ENCODE results near the gene C9orf153. TPM values are rescaled to one million over a fixed set of nuclear protein-coding genes. Genes with fewer than 3 reads are reported as not detected.

C9orf153 gene
- total and polyA plus RNA-seq, 2 of the 13 experiments (the other 11 are each of a cell fraction or from before 2014, with no cell fraction given): 0.17 to 0.44 TPM

GRCh38 chr9:86185872-86186271 is 73.6 kb downstream of the C9orf153 start (continued):
- TF ChIP-seq MAFK (conservative IDR thresholded peaks at IDR 0.05 in 1 of 2, IDR thresholded peaks at IDR 0.05 in 1 of 2; ENCODE audit: low read length in 2 of 2) (no peak), KAT7 (CRISPR knock-in tag; IDR thresholded peaks at IDR 0.05; ENCODE audit: borderline replicate concordance) (no peak)

DNA sequence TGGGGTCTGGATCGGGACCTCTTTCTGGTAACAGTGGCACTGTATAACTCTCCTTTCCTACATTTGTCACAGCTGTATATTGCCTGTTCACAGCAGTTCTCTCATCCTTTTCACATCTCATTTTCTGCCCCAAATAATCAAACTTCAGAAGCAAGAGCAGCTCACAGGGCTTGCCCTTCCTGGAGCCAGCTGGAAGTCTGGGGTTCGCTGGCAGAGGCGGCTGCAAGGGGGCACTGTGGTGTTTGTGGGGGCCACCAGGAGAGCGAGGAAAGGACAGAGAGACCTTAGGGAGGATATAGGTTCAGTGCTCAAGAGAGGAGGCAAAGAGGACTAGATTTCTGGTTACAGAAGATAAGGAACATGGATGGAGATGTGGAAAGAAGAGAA is 75.3 kb downstream of the C9orf153 start:
- H3K27me3 ChIP-seq (ENCODE audit: control insufficient read depth in 1 of 2, insufficient read depth in 2 of 2, low read length in 2 of 2): peaks cover 0 to 10% of the 10 kb centered on the region in 2 experiments; a peak in 1 of 5 replicates
- 9% methylated on average over 4 of the region's 4 CpGs for WGBS (ENCODE audit: low lambda C conversion rate)
- no peaks in the 10 kb centered on the region for H4K20me1 ChIP-seq (ENCODE audit: insufficient read depth, low read length)
- intact Hi-C loops (cut with micrococcal nuclease; ENCODE audit: unreplicated experiment): no loop called here
- no peaks in the 10 kb centered on the region for H3K79me2 ChIP-seq (ENCODE audit: insufficient read depth, low read length)
- H3K9ac ChIP-seq (ENCODE audit: insufficient read depth, low read depth, low read length): no peak overlapping the region
- no peak overlapping the region for H3K27ac ChIP-seq (ENCODE audit: extremely low read length, insufficient read depth, low read length)
- POLR2A ChIA-PET: no interaction called here
- FAIRE-seq (no peak), ATAC-seq (no peak), DNase-seq (ENCODE audit: low spot score) (no peak)
- H3K4me2 ChIP-seq (ENCODE audit: low read depth, low read length): no peak overlapping the region
- no TSS peak for BruUV-seq (replicated peaks)
- H2AFZ ChIP-seq (ENCODE audit: low read length): no peak overlapping the region
- H3K4me3 ChIP-seq (replicated peaks in 1 of 3; ENCODE audit: insufficient read depth in 1 of 3, low read depth in 2 of 3, low read length in 3 of 3): no peak overlapping the region
- CTCF ChIA-PET (ENCODE audit: low intra/inter-chr PET ratio, low total read pairs): no interaction called here
- no peaks in the 10 kb centered on the region for H3K36me3 ChIP-seq (replicated peaks in 1 of 2; ENCODE audit: control insufficient read depth in 1 of 2, insufficient read depth in 2 of 2, low read length in 2 of 2)
- in situ Hi-C loops (cut with HindIII; ENCODE audit: extremely low pct_ligation_motif_present, low pct_unique_long_range_greater_than_20kb): no loop called here
- no peaks in the 10 kb centered on the region for H3K9me3 ChIP-seq (ENCODE audit: low read length)
- 0 out of 2 replicates have a peak, but pooled peaks cover 4% of the 10 kb centered on the region for H3K4me1 ChIP-seq (ENCODE audit: insufficient read depth, low read length)
- TF ChIP-seq MTF2 (CRISPR knock-in tag; IDR thresholded peaks at IDR 0.05; ENCODE audit: borderline replicate concordance) (no peak), ZBED4 (CRISPR knock-in tag; IDR thresholded peaks at IDR 0.05; ENCODE audit: borderline replicate concordance) (no peak), ZNF451 (CRISPR knock-in tag; IDR thresholded peaks at IDR 0.05) (no peak), ZNF30 (CRISPR knock-in tag; IDR thresholded peaks at IDR 0.05) (no peak), KDM2A (CRISPR knock-in tag; IDR thresholded peaks at IDR 0.05; ENCODE audit: borderline replicate concordance, low read depth) (no peak), ZNF792 (CRISPR knock-in tag; IDR thresholded peaks at IDR 0.05) (no peak)
- TF ChIP-seq, protein P1, sequence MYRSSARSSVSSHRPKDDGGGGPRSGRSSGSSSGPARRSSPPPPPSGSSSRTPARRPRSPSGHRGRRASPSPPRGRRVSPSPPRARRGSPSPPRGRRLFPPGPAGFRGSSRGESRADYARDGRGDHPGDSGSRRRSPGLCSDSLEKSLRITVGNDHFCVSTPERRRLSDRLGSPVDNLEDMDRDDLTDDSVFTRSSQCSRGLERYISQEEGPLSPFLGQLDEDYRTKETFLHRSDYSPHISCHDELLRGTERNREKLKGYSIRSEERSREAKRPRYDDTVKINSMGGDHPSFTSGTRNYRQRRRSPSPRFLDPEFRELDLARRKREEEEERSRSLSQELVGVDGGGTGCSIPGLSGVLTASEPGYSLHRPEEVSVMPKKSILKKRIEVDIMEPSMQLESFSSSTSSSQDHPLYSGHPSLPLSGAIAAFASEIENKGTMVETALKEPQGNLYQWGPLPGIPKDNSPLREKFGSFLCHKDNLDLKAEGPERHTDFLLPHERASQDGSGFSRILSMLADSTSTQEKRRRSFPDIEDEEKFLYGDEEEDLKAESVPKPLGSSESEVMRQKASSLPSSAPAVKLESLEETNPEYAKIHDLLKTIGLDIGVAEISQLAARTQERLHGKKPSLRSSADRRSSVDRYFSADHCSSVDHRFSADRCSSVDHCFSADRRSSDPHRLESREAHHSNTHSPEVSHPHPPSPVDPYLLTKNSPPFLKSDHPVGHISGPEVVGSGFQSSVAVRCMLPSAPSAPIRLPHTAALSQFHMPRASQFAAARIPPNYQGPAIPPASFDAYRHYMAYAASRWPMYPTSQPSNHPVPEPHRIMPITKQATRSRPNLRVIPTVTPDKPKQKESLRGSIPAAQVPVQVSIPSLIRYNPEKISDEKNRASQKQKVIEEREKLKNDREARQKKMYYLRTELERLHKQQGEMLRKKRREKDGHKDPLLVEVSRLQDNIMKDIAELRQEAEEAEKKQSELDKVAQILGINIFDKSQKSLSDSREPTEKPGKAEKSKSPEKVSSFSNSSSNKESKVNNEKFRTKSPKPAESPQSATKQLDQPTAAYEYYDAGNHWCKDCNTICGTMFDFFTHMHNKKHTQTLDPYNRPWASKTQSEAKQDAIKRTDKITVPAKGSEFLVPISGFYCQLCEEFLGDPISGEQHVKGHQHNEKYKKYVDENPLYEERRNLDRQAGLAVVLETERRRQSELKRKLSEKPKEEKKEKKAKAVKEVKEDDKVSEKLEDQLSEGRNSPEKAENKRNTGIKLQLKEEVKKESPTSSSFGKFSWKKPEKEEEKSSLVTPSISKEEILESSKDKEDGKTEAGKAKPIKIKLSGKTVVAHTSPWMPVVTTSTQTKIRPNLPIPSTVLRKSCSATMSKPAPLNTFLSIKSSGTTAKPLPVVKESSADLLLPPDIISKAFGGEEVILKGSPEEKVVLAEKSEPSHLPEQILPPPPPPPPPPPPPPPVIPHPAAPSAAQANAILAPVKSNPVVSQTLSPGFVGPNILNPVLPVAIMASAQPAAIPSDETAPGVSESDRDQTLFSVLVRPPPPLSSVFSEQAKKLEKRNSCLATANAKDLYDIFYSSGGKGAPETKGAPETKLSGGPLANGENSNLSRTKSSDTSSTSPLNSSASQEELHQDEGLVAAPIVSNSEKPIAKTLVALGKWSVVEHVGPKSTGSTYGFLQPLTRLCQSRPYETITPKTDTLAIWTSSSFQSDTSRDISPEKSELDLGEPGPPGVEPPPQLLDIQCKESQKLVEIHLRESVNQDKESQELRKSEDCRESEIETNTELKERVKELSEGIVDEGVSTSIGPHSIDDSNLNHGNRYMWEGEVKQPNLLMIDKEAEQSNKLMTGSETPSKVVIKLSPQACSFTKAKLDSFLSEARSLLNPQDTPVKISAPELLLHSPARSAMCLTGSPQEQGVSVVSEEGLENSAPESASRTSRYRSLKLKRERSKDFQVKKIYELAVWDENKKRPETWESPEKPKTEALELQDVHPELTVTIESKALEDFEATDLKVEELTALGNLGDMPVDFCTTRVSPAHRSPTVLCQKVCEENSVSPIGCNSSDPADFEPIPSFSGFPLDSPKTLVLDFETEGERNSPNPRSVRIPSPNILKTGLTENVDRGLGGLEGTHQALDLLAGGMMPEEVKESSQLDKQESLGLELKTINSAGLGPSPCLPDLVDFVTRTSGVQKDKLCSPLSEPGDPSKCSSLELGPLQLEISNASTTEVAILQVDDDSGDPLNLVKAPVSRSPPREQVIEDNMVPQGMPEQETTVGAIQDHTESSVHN (CRISPR knock-in tag; IDR thresholded peaks at IDR 0.05): no peak
